ENCODE results near the gene ASAP2. TPM values are rescaled to one million over a fixed set of nuclear protein-coding genes. Genes with fewer than 3 reads are reported as not detected.
A peak's percentile ranks its signal among the peaks of the same experiment; 100 is the strongest.

ASAP2 gene
- total RNA-seq, 1 experiment from 2014 or later = 12.6 TPM

DNA sequence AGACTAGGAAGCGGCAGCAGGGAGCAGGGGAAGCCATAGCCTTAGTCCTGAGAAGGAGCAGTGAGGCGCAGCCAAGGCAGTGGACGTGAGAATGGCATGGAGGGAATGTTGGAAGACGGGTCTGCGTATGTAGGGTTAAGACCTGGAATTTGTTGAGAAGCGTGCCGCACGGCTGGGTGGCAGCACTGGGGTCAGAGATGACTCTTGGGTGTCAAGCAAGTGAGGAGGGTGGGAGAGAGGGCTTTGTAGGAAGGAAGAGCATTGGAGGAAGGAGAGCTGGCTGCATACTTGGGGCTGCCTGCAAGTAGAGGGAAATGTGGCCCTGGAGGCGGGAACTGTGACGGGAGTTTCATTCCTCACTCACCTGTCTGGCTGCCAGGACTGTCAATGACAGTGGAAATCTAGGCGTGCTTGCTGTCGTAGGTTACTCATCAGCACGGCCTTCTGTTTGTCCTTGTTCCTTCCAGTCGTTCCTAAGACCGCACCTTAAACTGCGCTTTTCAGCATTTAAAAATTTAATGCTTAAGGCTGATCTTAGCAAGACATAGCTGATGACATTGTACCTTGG is 108.8 kb downstream of the ASAP2 start:
- Histone ChIP-seq H3K4me1 (ENCODE audit: insufficient read depth, low read length) (no peaks in the 10 kb centered on the region), H4K5ac (ENCODE audit: insufficient read length, low read depth, low read length) (no peak overlapping the region), H4K91ac (ENCODE audit: insufficient read length, low read depth, low read length) (no peak overlapping the region), H2AK5ac (ENCODE audit: insufficient read length, low read length) (no peak overlapping the region), H2BK120ac (ENCODE audit: low read depth, low read length, poor library complexity, severe bottlenecking) (no peak overlapping the region), H3K23me2 (ENCODE audit: insufficient read length, low read depth, low read length, poor library complexity, severe bottlenecking) (no peaks in the 10 kb centered on the region), H2BK12ac (ENCODE audit: insufficient read length, low read depth, low read length) (no peak overlapping the region), H3K4me2 (ENCODE audit: insufficient read depth, insufficient read length, low read length) (no peak overlapping the region), H3T11ph (ENCODE audit: low read length) (no peak overlapping the region), H2BK15ac (ENCODE audit: low read depth, low read length) (no peak overlapping the region), H3K56ac (ENCODE audit: insufficient read length, low read depth, low read length) (no peak overlapping the region), H3K23ac (ENCODE audit: insufficient read length, low read depth, low read length) (no peak overlapping the region), H4K20me1 (ENCODE audit: control insufficient read depth, insufficient read depth, insufficient read length) (no peaks in the 10 kb centered on the region), H3K4ac (ENCODE audit: low read depth, low read length) (no peak overlapping the region), H2AFZ (ENCODE audit: low read length) (no peak overlapping the region), H3K79me2 (ENCODE audit: insufficient read depth, low read length) (no peaks in the 10 kb centered on the region), H2BK5ac (ENCODE audit: insufficient read length, low read length) (no peak overlapping the region), H3K14ac (ENCODE audit: insufficient read depth, low read length) (no peak overlapping the region), H3K9ac (ENCODE audit: extremely low read depth, insufficient read length, low read length) (no peak overlapping the region), H3K27ac (ENCODE audit: insufficient read length, low read depth, low read length) (no peak overlapping the region), H2BK20ac (ENCODE audit: low read depth, low read length, poor library complexity, severe bottlenecking) (no peak overlapping the region), H4K8ac (replicated peaks; ENCODE audit: insufficient read length, low read depth, low read length) (no peak overlapping the region), H3K18ac (ENCODE audit: insufficient read length, low read depth, low read length) (no peak overlapping the region), H3K9me3 (ENCODE audit: control insufficient read depth, low read depth, low read length) (no peaks in the 10 kb centered on the region), H3K79me1 (ENCODE audit: insufficient read depth, low read depth, low read length, poor library complexity, severe bottlenecking) (no peaks in the 10 kb centered on the region), H3K27me3 (ENCODE audit: insufficient read depth, low read length) (no peaks in the 10 kb centered on the region)
- DNase-seq = peak; percentile 49
- Mint-ChIP-seq H3K4me1 (peaks cover 5 to 12% of the 10 kb centered on the region in 2 experiments), H3K27me3 (ENCODE audit: low read depth) (no peaks in the 10 kb centered on the region), H3K9me3 (no peaks in the 10 kb centered on the region), H3K27ac (peak overlapping the region; percentile 1 to 90 (median 28); a peak in 6 of 7 replicates), H3K36me3 (ENCODE audit: insufficient read depth in 1 of 3, low read depth in 3 of 3) (no peaks in the 10 kb centered on the region), H3K4me3 (no peak overlapping the region)
- no CpG with 5 or more reads among the region's 16 CpGs for WGBS (ENCODE audit: extremely low coverage, insufficient read length, low lambda C conversion rate)
- TF ChIP-seq, protein P1, sequence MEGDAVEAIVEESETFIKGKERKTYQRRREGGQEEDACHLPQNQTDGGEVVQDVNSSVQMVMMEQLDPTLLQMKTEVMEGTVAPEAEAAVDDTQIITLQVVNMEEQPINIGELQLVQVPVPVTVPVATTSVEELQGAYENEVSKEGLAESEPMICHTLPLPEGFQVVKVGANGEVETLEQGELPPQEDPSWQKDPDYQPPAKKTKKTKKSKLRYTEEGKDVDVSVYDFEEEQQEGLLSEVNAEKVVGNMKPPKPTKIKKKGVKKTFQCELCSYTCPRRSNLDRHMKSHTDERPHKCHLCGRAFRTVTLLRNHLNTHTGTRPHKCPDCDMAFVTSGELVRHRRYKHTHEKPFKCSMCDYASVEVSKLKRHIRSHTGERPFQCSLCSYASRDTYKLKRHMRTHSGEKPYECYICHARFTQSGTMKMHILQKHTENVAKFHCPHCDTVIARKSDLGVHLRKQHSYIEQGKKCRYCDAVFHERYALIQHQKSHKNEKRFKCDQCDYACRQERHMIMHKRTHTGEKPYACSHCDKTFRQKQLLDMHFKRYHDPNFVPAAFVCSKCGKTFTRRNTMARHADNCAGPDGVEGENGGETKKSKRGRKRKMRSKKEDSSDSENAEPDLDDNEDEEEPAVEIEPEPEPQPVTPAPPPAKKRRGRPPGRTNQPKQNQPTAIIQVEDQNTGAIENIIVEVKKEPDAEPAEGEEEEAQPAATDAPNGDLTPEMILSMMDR (conservative IDR thresholded peaks at IDR 0.05) = no peak

Data from H9 (cell line).